ENCODE measurements around the gene A2ML1.
"Not testable (repeated sequence)": the region's sequence is repeated elsewhere in the genome, so short reads cannot be mapped to it uniquely, and the experiment has no call there.

A2ML1 gene

DNA sequence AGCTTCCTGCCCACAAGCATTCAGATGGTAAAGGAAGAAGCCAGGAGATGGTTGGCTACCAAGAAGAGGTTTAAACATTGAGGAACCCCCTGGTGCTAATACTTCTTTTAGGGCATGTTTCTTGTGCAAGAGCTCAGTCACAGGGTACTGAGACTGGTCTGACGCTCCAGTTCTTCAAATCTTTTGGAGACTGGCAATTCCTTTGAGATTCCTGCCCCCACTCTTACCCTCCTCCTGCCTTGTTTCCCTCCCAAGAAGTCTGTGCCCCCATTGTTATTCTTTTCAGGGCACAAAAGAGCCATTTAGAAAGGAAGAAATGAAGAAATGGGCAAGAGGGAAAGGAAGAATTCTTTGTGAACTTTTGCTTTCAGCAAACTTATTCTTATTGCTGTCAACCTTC is 11.8 kb downstream of the A2ML1 start:
- no peaks in the 10 kb centered on the region for H3K9me3 ChIP-seq (ENCODE audit: control insufficient read depth in 1 of 2, low read length in 2 of 2)
- no peaks in the 10 kb centered on the region for H3K27me3 ChIP-seq (ENCODE audit: low read depth, low read length)
- H3K36me3 ChIP-seq (ENCODE audit: control insufficient read depth in 1 of 2, insufficient read depth in 2 of 2, low read length in 2 of 2): no peaks in the 10 kb centered on the region
- H3K4me1 ChIP-seq (ENCODE audit: control insufficient read depth in 1 of 2, insufficient read depth in 2 of 2, low read length in 2 of 2): no peaks in the 10 kb centered on the region
- H3K4me3 ChIP-seq (ENCODE audit: low read depth in 1 of 2, low read length in 2 of 2): no peak overlapping the region
- H3K27ac ChIP-seq (ENCODE audit: low read length): no peak overlapping the region

- H3K4me3 ChIP-seq (ENCODE audit: low read depth in 1 of 2, low read length in 2 of 2): no peak overlapping the region
- no peaks in the 10 kb centered on the region for H3K9me3 ChIP-seq (ENCODE audit: control insufficient read depth in 1 of 2, low read length in 2 of 2)
- no peaks in the 10 kb centered on the region for H3K36me3 ChIP-seq (ENCODE audit: control insufficient read depth in 1 of 2, insufficient read depth in 2 of 2, low read length in 2 of 2)
These were observed 14.9 kb downstream of the A2ML1 start for GRCh38 chr12:8837291-8837690.

GRCh38 chr12:8840321-8840720 is 17.9 kb downstream of the A2ML1 start:
- no peaks in the 10 kb centered on the region for H3K27me3 ChIP-seq (ENCODE audit: low read depth, low read length)
- no peak overlapping the region for H3K27ac ChIP-seq (ENCODE audit: low read length)
- H3K4me3 ChIP-seq (ENCODE audit: low read depth in 1 of 2, low read length in 2 of 2): no peak overlapping the region
- no peaks in the 10 kb centered on the region for H3K4me1 ChIP-seq (ENCODE audit: control insufficient read depth in 1 of 2, insufficient read depth in 2 of 2, low read length in 2 of 2)
- no peaks in the 10 kb centered on the region for H3K36me3 ChIP-seq (ENCODE audit: control insufficient read depth in 1 of 2, insufficient read depth in 2 of 2, low read length in 2 of 2)
- no peaks in the 10 kb centered on the region for H3K9me3 ChIP-seq (ENCODE audit: control insufficient read depth in 1 of 2, low read length in 2 of 2)

More at GRCh38 chr12:8837291-8837690, 14.9 kb downstream of the A2ML1 start:
- no peaks in the 10 kb centered on the region for H3K27me3 ChIP-seq (ENCODE audit: low read depth, low read length)
- H3K4me1 ChIP-seq (ENCODE audit: control insufficient read depth in 1 of 2, insufficient read depth in 2 of 2, low read length in 2 of 2): no peaks in the 10 kb centered on the region
- no peak overlapping the region for H3K27ac ChIP-seq (ENCODE audit: low read length)

GRCh38 chr12:8840938-8841633 is 18.7 kb downstream of the A2ML1 start:
- Histone ChIP-seq H3K27me3 (ENCODE audit: low read depth, low read length) (no peaks in the 10 kb centered on the region), H3K4me3 (ENCODE audit: low read depth in 1 of 2, low read length in 2 of 2) (no peak overlapping the region), H3K27ac (ENCODE audit: low read length) (no peak overlapping the region), H3K36me3 (ENCODE audit: control insufficient read depth in 1 of 2, insufficient read depth in 2 of 2, low read length in 2 of 2) (no peaks in the 10 kb centered on the region), H3K4me1 (ENCODE audit: control insufficient read depth in 1 of 2, insufficient read depth in 2 of 2, low read length in 2 of 2) (no peaks in the 10 kb centered on the region), H3K9me3 (ENCODE audit: control insufficient read depth in 1 of 2, low read length in 2 of 2) (no peaks in the 10 kb centered on the region)

- H3K9me3 ChIP-seq (ENCODE audit: control insufficient read depth in 1 of 2, low read length in 2 of 2): no peaks in the 10 kb centered on the region
- no peak overlapping the region for H3K27ac ChIP-seq (ENCODE audit: low read length)
- no peaks in the 10 kb centered on the region for H3K27me3 ChIP-seq (ENCODE audit: low read depth, low read length)
- H3K36me3 ChIP-seq (ENCODE audit: control insufficient read depth in 1 of 2, insufficient read depth in 2 of 2, low read length in 2 of 2): no peaks in the 10 kb centered on the region
- no peaks in the 10 kb centered on the region for H3K4me1 ChIP-seq (ENCODE audit: control insufficient read depth in 1 of 2, insufficient read depth in 2 of 2, low read length in 2 of 2)
- no peak overlapping the region for H3K4me3 ChIP-seq (ENCODE audit: low read depth in 1 of 2, low read length in 2 of 2)
These were observed 19.4 kb downstream of the A2ML1 start for GRCh38 chr12:8841778-8842177.

DNA sequence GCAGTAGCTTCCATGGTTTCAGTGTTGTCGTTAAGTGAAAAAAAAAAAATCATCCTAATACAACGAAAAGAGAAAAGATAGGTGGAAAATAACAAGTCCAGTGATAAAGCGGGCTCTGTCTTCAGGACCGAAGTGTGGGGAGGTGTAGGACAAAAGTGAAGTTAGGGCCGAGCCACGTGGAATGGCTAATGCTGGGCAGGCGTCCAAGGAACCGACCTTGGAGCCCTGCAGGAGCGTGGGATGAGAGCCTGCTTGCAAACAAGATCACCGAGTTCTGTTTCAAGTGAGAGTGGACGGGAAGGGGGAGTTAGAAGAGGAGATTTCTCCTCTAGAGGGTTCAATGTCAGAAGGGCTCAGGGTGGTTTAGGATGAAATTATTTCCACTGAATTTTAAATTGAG is 22.2 kb downstream of the A2ML1 start:
- H3K4me1 ChIP-seq (ENCODE audit: control insufficient read depth in 1 of 2, insufficient read depth in 2 of 2, low read length in 2 of 2): no peaks in the 10 kb centered on the region
- no peak overlapping the region for H3K27ac ChIP-seq (ENCODE audit: low read length)
- no peaks in the 10 kb centered on the region for H3K9me3 ChIP-seq (ENCODE audit: control insufficient read depth in 1 of 2, low read length in 2 of 2)
- no peaks in the 10 kb centered on the region for H3K27me3 ChIP-seq (ENCODE audit: low read depth, low read length)
- H3K36me3 ChIP-seq (ENCODE audit: control insufficient read depth in 1 of 2, insufficient read depth in 2 of 2, low read length in 2 of 2): no peaks in the 10 kb centered on the region
- no peak overlapping the region for H3K4me3 ChIP-seq (ENCODE audit: low read depth in 1 of 2, low read length in 2 of 2)

- Histone ChIP-seq H3K9me3 (ENCODE audit: control insufficient read depth in 1 of 2, low read length in 2 of 2) (no peaks in the 10 kb centered on the region), H3K36me3 (ENCODE audit: control insufficient read depth in 1 of 2, insufficient read depth in 2 of 2, low read length in 2 of 2) (no peaks in the 10 kb centered on the region), H3K4me1 (ENCODE audit: control insufficient read depth in 1 of 2, insufficient read depth in 2 of 2, low read length in 2 of 2) (no peaks in the 10 kb centered on the region), H3K27ac (ENCODE audit: low read length) (no peak overlapping the region), H3K27me3 (ENCODE audit: low read depth, low read length) (no peaks in the 10 kb centered on the region), H3K4me3 (ENCODE audit: low read depth in 1 of 2, low read length in 2 of 2) (no peak overlapping the region)
These were observed 23.9 kb downstream of the A2ML1 start for GRCh38 chr12:8846305-8846704.

DNA sequence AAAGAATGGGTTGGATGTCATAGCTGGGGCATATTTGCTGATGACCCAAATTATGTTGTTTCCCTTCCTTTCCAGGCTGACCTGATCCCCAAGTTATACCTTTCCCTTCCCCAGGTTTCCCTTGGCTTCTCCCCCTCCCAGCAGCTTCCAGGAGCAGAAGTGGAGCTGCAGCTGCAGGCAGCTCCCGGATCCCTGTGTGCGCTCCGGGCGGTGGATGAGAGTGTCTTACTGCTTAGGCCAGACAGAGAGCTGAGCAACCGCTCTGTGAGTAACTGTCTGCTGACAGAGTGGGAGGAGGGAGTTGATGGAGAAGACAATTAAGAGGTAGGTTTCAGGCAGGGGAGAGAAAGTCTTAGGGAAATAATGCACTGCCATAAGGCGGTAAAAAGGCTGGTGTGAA is 25.0 kb downstream of the A2ML1 start:
- Histone ChIP-seq H3K9me3 (ENCODE audit: control insufficient read depth in 1 of 2, low read length in 2 of 2) (no peaks in the 10 kb centered on the region), H3K36me3 (ENCODE audit: control insufficient read depth in 1 of 2, insufficient read depth in 2 of 2, low read length in 2 of 2) (no peaks in the 10 kb centered on the region)

DNA sequence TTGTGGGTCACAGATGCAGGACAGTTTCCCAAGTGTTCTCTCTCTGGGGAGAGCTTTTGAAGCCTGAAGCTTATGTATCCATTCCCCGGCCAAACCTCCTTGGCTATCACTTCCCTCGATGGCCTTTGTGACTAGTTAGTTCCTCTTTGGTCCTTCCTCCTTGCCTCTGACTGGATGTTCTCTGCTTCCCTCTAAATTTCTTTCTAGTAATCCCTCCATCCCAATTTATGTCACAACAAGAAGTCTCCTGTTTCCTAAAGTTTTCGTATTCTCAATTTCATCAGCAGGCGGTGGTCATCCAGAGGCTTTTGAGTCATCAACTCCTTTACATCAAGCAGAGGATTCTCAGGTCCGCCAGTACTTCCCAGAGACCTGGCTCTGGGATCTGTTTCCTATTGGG is 27.5 kb downstream of the A2ML1 start:
- Histone ChIP-seq H3K27me3 (ENCODE audit: low read depth, low read length) (no peaks in the 10 kb centered on the region), H3K4me3 (ENCODE audit: low read depth in 1 of 2, low read length in 2 of 2) (no peak overlapping the region), H3K4me1 (ENCODE audit: control insufficient read depth in 1 of 2, insufficient read depth in 2 of 2, low read length in 2 of 2) (no peaks in the 10 kb centered on the region), H3K27ac (ENCODE audit: low read length) (no peak overlapping the region), H3K36me3 (ENCODE audit: control insufficient read depth in 1 of 2, insufficient read depth in 2 of 2, low read length in 2 of 2) (no peaks in the 10 kb centered on the region), H3K9me3 (ENCODE audit: control insufficient read depth in 1 of 2, low read length in 2 of 2) (no peaks in the 10 kb centered on the region)

More for the DNA sequence above, 25.0 kb downstream of the A2ML1 start:
- no peak overlapping the region for H3K4me3 ChIP-seq (ENCODE audit: low read depth in 1 of 2, low read length in 2 of 2)
- H3K4me1 ChIP-seq (ENCODE audit: control insufficient read depth in 1 of 2, insufficient read depth in 2 of 2, low read length in 2 of 2): no peaks in the 10 kb centered on the region
- no peaks in the 10 kb centered on the region for H3K27me3 ChIP-seq (ENCODE audit: low read depth, low read length)
- no peak overlapping the region for H3K27ac ChIP-seq (ENCODE audit: low read length)

- no peaks in the 10 kb centered on the region for H3K36me3 ChIP-seq (ENCODE audit: control insufficient read depth in 1 of 2, insufficient read depth in 2 of 2, low read length in 2 of 2)
- H3K9me3 ChIP-seq (ENCODE audit: control insufficient read depth in 1 of 2, low read length in 2 of 2): no peaks in the 10 kb centered on the region
- H3K4me3 ChIP-seq (ENCODE audit: low read depth in 1 of 2, low read length in 2 of 2): no peak overlapping the region
- H3K4me1 ChIP-seq (ENCODE audit: control insufficient read depth in 1 of 2, insufficient read depth in 2 of 2, low read length in 2 of 2): no peaks in the 10 kb centered on the region
- no peaks in the 10 kb centered on the region for H3K27me3 ChIP-seq (ENCODE audit: low read depth, low read length)
- no peak overlapping the region for H3K27ac ChIP-seq (ENCODE audit: low read length)
These were observed 29.7 kb downstream of the A2ML1 start for GRCh38 chr12:8852119-8852518.

GRCh38 chr12:8855891-8856290 is 33.5 kb downstream of the A2ML1 start:
- no peaks in the 10 kb centered on the region for H3K4me1 ChIP-seq (ENCODE audit: control insufficient read depth in 1 of 2, insufficient read depth in 2 of 2, low read length in 2 of 2)
- no peak overlapping the region for H3K4me3 ChIP-seq (ENCODE audit: low read depth in 1 of 2, low read length in 2 of 2)
- H3K9me3 ChIP-seq (ENCODE audit: control insufficient read depth in 1 of 2, low read length in 2 of 2): no peaks in the 10 kb centered on the region
- H3K27me3 ChIP-seq (ENCODE audit: low read depth, low read length): no peaks in the 10 kb centered on the region
- H3K27ac ChIP-seq (ENCODE audit: low read length): no peak overlapping the region
- H3K36me3 ChIP-seq (ENCODE audit: control insufficient read depth in 1 of 2, insufficient read depth in 2 of 2, low read length in 2 of 2): no peaks in the 10 kb centered on the region

GRCh38 chr12:8859448-8859847 is 37.0 kb downstream of the A2ML1 start:
- not testable (repeated sequence) for H3K36me3 ChIP-seq (ENCODE audit: control insufficient read depth in 1 of 2, insufficient read depth in 2 of 2, low read length in 2 of 2); H3K27me3 ChIP-seq (ENCODE audit: low read depth, low read length); H3K9me3 ChIP-seq (ENCODE audit: control insufficient read depth in 1 of 2, low read length in 2 of 2); H3K4me1 ChIP-seq (ENCODE audit: control insufficient read depth in 1 of 2, insufficient read depth in 2 of 2, low read length in 2 of 2); H3K4me3 ChIP-seq (ENCODE audit: low read depth in 1 of 2, low read length in 2 of 2); H3K27ac ChIP-seq (ENCODE audit: low read length)

Data from muscle layer of duodenum (tissue), 2 donors.